Smooth muscle cell (in vitro differentiated cells): ENCODE results near the gene POLR3A. TPM values are rescaled to one million over a fixed set of nuclear protein-coding genes. Genes with fewer than 3 reads are reported as not detected.

Source experiments
- DNase-seq: peaks from one replicate; lab custom pipeline; 2025; ENCODE audit not compliant: unreplicated experiment; lab: John Stamatoyannopoulos, UW
- H2AFZ ChIP-seq: fragments of 200-600 bp; sonication (generic); 2 replicates; pipeline ENCODE4 v1.6.0; 2016; ENCODE audit warnings: antibody characterized with exemption, low read depth, mild to moderate bottlenecking
- H3F3A ChIP-seq: fragments of 200-600 bp; sonication (generic); 2 replicates; pipeline ENCODE4 v1.6.0; 2017; ENCODE audit warnings: antibody characterized with exemption, low read depth
- H3K27ac ChIP-seq: fragments of 200-600 bp; sonication (generic); 2 replicates; pipeline ENCODE4 v1.5.1; 2016; ENCODE audit warnings: low read depth, mild to moderate bottlenecking
- H3K27me3 ChIP-seq: fragments of 200-600 bp; sonication (generic); 2 replicates; pipeline ENCODE4 v1.6.1; 2016; ENCODE audit warnings: low read depth, mild to moderate bottlenecking
- H3K36me3 ChIP-seq: fragments of 200-600 bp; sonication (generic); 2 replicates; pipeline ENCODE4 v1.5.1; 2016; ENCODE audit warnings: low read depth
- H3K4me1 ChIP-seq: fragments of 200-600 bp; sonication (generic); 2 replicates; pipeline ENCODE4 v1.5.1; 2016; ENCODE audit warnings: low read depth
- H3K4me2 ChIP-seq: fragments of 200-600 bp; sonication (generic); 2 replicates; pipeline ENCODE4 v1.6.0; 2016; ENCODE audit warnings: mild to moderate bottlenecking
- H3K4me3 ChIP-seq: fragments of 200-600 bp; sonication (generic); 2 replicates; pipeline ENCODE4 v1.5.1; 2016; ENCODE audit warnings: mild to moderate bottlenecking
- H3K79me2 ChIP-seq: fragments of 200-600 bp; sonication (generic); 2 replicates; pipeline ENCODE4 v1.6.0; 2016; ENCODE audit warnings: low read depth, mild to moderate bottlenecking
- H3K9ac ChIP-seq: fragments of 200-600 bp; sonication (generic); 2 replicates; pipeline ENCODE4 v1.6.0; 2016; ENCODE audit warnings: low read depth
- H3K9me3 ChIP-seq: fragments of 200-600 bp; sonication (generic); replicated peaks from 2 replicates; pipeline ENCODE4 v1.5.1; 2016; ENCODE audit warnings: low read depth
- H4K20me1 ChIP-seq: fragments of 200-600 bp; sonication (generic); 2 replicates; pipeline ENCODE4 v1.6.0; 2016; ENCODE audit warnings: low read depth
- CTCF ChIP-seq: fragments of 200-600 bp; sonication (generic); IDR thresholded peaks from 2 replicates; pipeline ENCODE4 v1.5.1; 2017; ENCODE audit warnings: borderline replicate concordance, mild to moderate bottlenecking, antibody characterized with exemption; ENCODE audit not compliant: insufficient read depth, poor library complexity, severe bottlenecking
- WGBS: methylation state at CpG from one replicate; pipeline ENCODE4 v1.1.7; 2016; ENCODE audit warnings: low lambda C conversion rate; 5-methylcytosine and 5-hydroxymethylcytosine counted together
- polyA plus RNA-seq: library from polyadenylated mRNA; unstranded; fragments of >200 nt; fragmentation: Nextera tagmentation; extraction: Ambion mirVana; gene quantifications from 2 replicates; pipeline ENCODE4 v1.2.1, GENCODE V29; 2016
- total RNA-seq: library from RNA; depleted of rRNA; stranded (reverse); fragments of >200 nt; gene quantifications from 2 replicates; pipeline ENCODE4 v1.2.3, GENCODE V29; 2014

The POLR3A gene
- total and polyA plus RNA-seq, 2 experiments from 2014 or later, result 13.8 to 14.9 TPM

GRCh38 chr10:78038105-78038504 is 8.8 kb upstream of the POLR3A start:
- DNase-seq, result no peak
- no peak overlapping the region for H3K9ac ChIP-seq
- H2AFZ ChIP-seq, result no peak overlapping the region
- H3K27ac ChIP-seq, result no peak overlapping the region
- WGBS, result 82% methylated on average over 2 of the region's 2 CpGs
- H3K9me3 ChIP-seq, result no peaks in the 10 kb centered on the region
- no peaks in the 10 kb centered on the region for H3K27me3 ChIP-seq
- H3K4me3 ChIP-seq, result no peak overlapping the region
- peaks cover 13% of the 10 kb centered on the region for H3K36me3 ChIP-seq
- H4K20me1 ChIP-seq, result peaks cover 88% of the 10 kb centered on the region
- peaks cover 48% of the 10 kb centered on the region for H3K79me2 ChIP-seq
- no peak overlapping the region for H3K4me2 ChIP-seq
- peaks cover 20% of the 10 kb centered on the region for H3F3A ChIP-seq
- H3K4me1 ChIP-seq, result peaks cover 26% of the 10 kb centered on the region
- no peak for TF ChIP-seq CTCF

GRCh38 chr10:78035933-78036583 is 6.7 kb upstream of the POLR3A start:
- H4K20me1 ChIP-seq, result peaks cover 68% of the 10 kb centered on the region
- H3K36me3 ChIP-seq, result peaks cover 13% of the 10 kb centered on the region
- peaks cover 26% of the 10 kb centered on the region for H3K4me1 ChIP-seq
- no peak for DNase-seq
- H3K9ac ChIP-seq, result no peak overlapping the region
- no peak overlapping the region for H2AFZ ChIP-seq
- 83% methylated on average over 9 of the region's 9 CpGs for WGBS
- peaks cover 14% of the 10 kb centered on the region for H3F3A ChIP-seq
- H3K4me2 ChIP-seq, result peak overlapping the region; percentile 93
- no peak overlapping the region for H3K27ac ChIP-seq
- no peak overlapping the region for H3K4me3 ChIP-seq
- no peak for TF ChIP-seq CTCF
- H3K79me2 ChIP-seq, result peaks cover 48% of the 10 kb centered on the region
- no peaks in the 10 kb centered on the region for H3K9me3 ChIP-seq
- no peaks in the 10 kb centered on the region for H3K27me3 ChIP-seq

- H3K4me3 ChIP-seq, result peak overlapping the region; percentile 92
- H3K36me3 ChIP-seq, result peaks cover 13% of the 10 kb centered on the region
- peaks cover 26% of the 10 kb centered on the region for H3K4me1 ChIP-seq
These were observed 6.1 kb upstream of the POLR3A start for GRCh38 chr10:78035437-78035836.

More at GRCh38 chr10:78035437-78035836, 6.1 kb upstream of the POLR3A start:
- no peak for DNase-seq
- H3K9ac ChIP-seq, result peak overlapping the region; percentile 75
- no peaks in the 10 kb centered on the region for H3K27me3 ChIP-seq
- WGBS, result 87% methylated on average over 5 of the region's 5 CpGs
- H2AFZ ChIP-seq, result no peak overlapping the region
- H3K4me2 ChIP-seq, result peak overlapping the region; percentile 93
- TF ChIP-seq CTCF, result no peak
- H3K79me2 ChIP-seq, result peaks cover 48% of the 10 kb centered on the region
- no peak overlapping the region for H3K27ac ChIP-seq
- H3F3A ChIP-seq, result peaks cover 14% of the 10 kb centered on the region
- H4K20me1 ChIP-seq, result peaks cover 61% of the 10 kb centered on the region
- H3K9me3 ChIP-seq, result no peaks in the 10 kb centered on the region
